Measurements from ENCODE around the gene SH2D6. TPM values are rescaled to one million over a fixed set of nuclear protein-coding genes. Genes with fewer than 3 reads are reported as not detected.

The SH2D6 gene
- polyA plus RNA-seq, 3 donors, result not detected

DNA sequence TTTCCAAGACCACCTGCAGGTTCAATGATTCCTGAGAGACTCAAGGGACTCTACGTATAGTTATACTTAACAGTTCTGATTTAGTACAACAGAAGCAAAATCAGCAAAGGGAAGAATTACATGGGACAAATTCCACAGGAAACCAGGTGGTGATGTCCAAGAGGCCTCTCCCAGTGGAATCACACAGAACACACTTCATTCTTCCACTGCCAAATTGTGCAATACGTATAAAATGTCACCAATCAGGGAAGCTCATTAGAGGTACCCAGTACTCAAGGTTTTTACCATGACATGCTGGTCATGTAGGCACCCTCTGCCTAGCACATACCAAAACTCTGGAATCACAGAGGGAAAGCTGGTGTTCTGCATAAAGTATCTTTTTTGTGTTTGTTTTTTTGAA, 30.8 kb upstream of the SH2D6 start:
- Mint-ChIP-seq H3K27ac (no peak overlapping the region), H3K36me3 (peaks cover 72 to 99% of the 10 kb centered on the region in 2 donors), H3K4me1 (peaks cover 4% of the 10 kb centered on the region), H3K27me3 (ENCODE audit: low read depth in 3 of 3) (no peaks in the 10 kb centered on the region), H3K4me3 (no peak overlapping the region), H3K9me3 (no peaks in the 10 kb centered on the region)
- Histone ChIP-seq H3K36me3 (replicated peaks in 1 of 2; ENCODE audit: control insufficient read depth in 1 of 2, insufficient read depth in 2 of 2, low read length in 2 of 2) (peaks cover 61 to 96% of the 10 kb centered on the region in 2 donors), H3K4me2 (replicated peaks; ENCODE audit: extremely low read depth, low read length, poor library complexity, severe bottlenecking) (no peak overlapping the region), H4K20me1 (ENCODE audit: insufficient read depth, low read length) (peaks cover 23% of the 10 kb centered on the region), H2AFZ (ENCODE audit: insufficient read depth, low read depth, low read length, poor library complexity, severe bottlenecking) (no peak overlapping the region), H3K9me3 (replicated peaks in 1 of 2; ENCODE audit: control insufficient read depth in 1 of 2, insufficient read depth in 1 of 2, low read length in 2 of 2) (no peaks in the 10 kb centered on the region), H3K4me1 (ENCODE audit: control insufficient read depth in 1 of 2, insufficient read depth in 2 of 2, low read length in 2 of 2) (peaks cover 0 to 5% of the 10 kb centered on the region in 2 donors), H3K9ac (ENCODE audit: insufficient read depth, low read length, poor library complexity, severe bottlenecking) (no peak overlapping the region), H3K79me2 (ENCODE audit: insufficient read depth, low read length) (no peaks in the 10 kb centered on the region), H3K27me3 (ENCODE audit: control insufficient read depth in 2 of 2, insufficient read depth in 2 of 2, low read length in 2 of 2) (no peaks in the 10 kb centered on the region), H3K4me3 (replicated peaks in 1 of 3; ENCODE audit: low read depth in 2 of 3, low read length in 3 of 3) (no peak overlapping the region), H3K27ac (ENCODE audit: low read depth in 1 of 2, low read length in 2 of 2) (peak overlapping the region in 1 of 2 donors; percentile 11)
- intact Hi-C loops (cut with micrococcal nuclease), result no loop called here
- 100% methylated on average over 2 of the region's 2 CpGs for WGBS (ENCODE audit: insufficient coverage)
- no peak for DNase-seq
- TF ChIP-seq, protein P1, sequence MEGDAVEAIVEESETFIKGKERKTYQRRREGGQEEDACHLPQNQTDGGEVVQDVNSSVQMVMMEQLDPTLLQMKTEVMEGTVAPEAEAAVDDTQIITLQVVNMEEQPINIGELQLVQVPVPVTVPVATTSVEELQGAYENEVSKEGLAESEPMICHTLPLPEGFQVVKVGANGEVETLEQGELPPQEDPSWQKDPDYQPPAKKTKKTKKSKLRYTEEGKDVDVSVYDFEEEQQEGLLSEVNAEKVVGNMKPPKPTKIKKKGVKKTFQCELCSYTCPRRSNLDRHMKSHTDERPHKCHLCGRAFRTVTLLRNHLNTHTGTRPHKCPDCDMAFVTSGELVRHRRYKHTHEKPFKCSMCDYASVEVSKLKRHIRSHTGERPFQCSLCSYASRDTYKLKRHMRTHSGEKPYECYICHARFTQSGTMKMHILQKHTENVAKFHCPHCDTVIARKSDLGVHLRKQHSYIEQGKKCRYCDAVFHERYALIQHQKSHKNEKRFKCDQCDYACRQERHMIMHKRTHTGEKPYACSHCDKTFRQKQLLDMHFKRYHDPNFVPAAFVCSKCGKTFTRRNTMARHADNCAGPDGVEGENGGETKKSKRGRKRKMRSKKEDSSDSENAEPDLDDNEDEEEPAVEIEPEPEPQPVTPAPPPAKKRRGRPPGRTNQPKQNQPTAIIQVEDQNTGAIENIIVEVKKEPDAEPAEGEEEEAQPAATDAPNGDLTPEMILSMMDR (IDR thresholded peaks at IDR 0.05), result no peak

DNA sequence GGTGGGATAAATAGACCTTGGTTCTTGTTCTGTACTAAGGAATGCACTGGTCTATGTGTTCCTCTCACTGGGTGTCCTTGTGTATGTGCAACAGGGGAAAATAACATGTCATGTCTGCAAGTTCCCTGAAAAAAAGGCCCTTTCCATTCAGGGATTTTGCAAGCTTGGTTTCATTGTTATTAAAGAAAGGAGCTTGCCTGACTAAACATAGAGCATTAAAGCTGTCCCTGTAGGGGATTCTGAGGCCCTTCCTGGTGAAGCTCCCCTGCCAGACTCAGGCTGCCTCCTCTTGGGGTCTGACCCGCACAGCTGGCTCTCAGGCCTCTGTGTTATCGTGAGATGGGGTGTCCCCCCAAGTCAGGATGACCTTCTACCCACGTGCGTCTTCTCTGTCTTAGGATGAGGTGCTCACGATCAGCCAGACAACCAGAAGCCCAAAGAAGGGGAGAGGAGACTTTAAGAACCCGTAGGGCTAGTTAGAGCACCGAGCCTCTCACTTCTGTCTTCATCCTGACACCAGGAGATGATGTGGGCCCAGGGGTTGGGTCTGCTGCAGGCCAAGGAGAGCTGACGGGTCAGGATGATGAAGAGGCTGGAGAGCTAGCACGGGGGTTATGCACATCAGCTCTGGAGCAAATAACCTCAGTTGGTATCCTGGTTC, 29.5 kb upstream of the SH2D6 start:
- TF ChIP-seq, protein P1 (IDR thresholded peaks at IDR 0.05), result no peak
- intact Hi-C loops (cut with micrococcal nuclease), result no loop called here
- H3K9me3 ChIP-seq (replicated peaks in 1 of 2; ENCODE audit: control insufficient read depth in 1 of 2, insufficient read depth in 1 of 2, low read length in 2 of 2), result no peaks in the 10 kb centered on the region
- 84% methylated on average over 5 of the region's 9 CpGs for WGBS (ENCODE audit: insufficient coverage)
- no peak overlapping the region for H2AFZ ChIP-seq (ENCODE audit: insufficient read depth, low read depth, low read length, poor library complexity, severe bottlenecking)
- peaks cover 6% of the 10 kb centered on the region for H3K4me1 Mint-ChIP-seq
- peak overlapping the region in 3 of 7 donors; percentile 37 to 75 (median 55) for H3K27ac Mint-ChIP-seq
- H3K4me2 ChIP-seq (replicated peaks; ENCODE audit: extremely low read depth, low read length, poor library complexity, severe bottlenecking), result no peak overlapping the region
- H3K9ac ChIP-seq (ENCODE audit: insufficient read depth, low read length, poor library complexity, severe bottlenecking), result no peak overlapping the region
- H3K4me3 ChIP-seq (replicated peaks in 1 of 3; ENCODE audit: low read depth in 2 of 3, low read length in 3 of 3), result no peak overlapping the region
- peaks cover 68 to 99% of the 10 kb centered on the region in 2 donors for H3K36me3 ChIP-seq (replicated peaks in 1 of 2; ENCODE audit: control insufficient read depth in 1 of 2, insufficient read depth in 2 of 2, low read length in 2 of 2)
- no peaks in the 10 kb centered on the region for H3K9me3 Mint-ChIP-seq
- H3K4me3 Mint-ChIP-seq, result no peak overlapping the region
- H3K36me3 Mint-ChIP-seq, result peaks cover 67 to 99% of the 10 kb centered on the region in 2 donors
- no peak for DNase-seq
- H3K79me2 ChIP-seq (ENCODE audit: insufficient read depth, low read length), result no peaks in the 10 kb centered on the region
- H3K27ac ChIP-seq (ENCODE audit: low read depth in 1 of 2, low read length in 2 of 2), result peak overlapping the region in 1 of 2 donors; percentile 38
- no peaks in the 10 kb centered on the region for H3K27me3 ChIP-seq (ENCODE audit: control insufficient read depth in 2 of 2, insufficient read depth in 2 of 2, low read length in 2 of 2)
- no peaks in the 10 kb centered on the region for H3K27me3 Mint-ChIP-seq (ENCODE audit: low read depth in 3 of 3)
- peaks cover 0 to 6% of the 10 kb centered on the region in 2 donors for H3K4me1 ChIP-seq (ENCODE audit: control insufficient read depth in 1 of 2, insufficient read depth in 2 of 2, low read length in 2 of 2)
- peaks cover 31% of the 10 kb centered on the region for H4K20me1 ChIP-seq (ENCODE audit: insufficient read depth, low read length)

Measured in CD14-positive monocyte (primary cell).